Measurements from ENCODE around the gene EFNA5.
A peak's percentile ranks its signal among the peaks of the same experiment; 100 is the strongest.

Gene EFNA5

GRCh38 chr5:107523029-107523680, 147.6 kb downstream of the EFNA5 start:
- FAIRE-seq (no peak), DNase-seq (ENCODE audit: low spot score) (no peak)

- no peak for DNase-seq (ENCODE audit: low spot score)
- FAIRE-seq = peak; percentile 35
These were observed 148.3 kb downstream of the EFNA5 start for GRCh38 chr5:107522456-107522855.

GRCh38 chr5:107519900-107520354, 150.8 kb downstream of the EFNA5 start:
- peak; percentile 54 for DNase-seq (ENCODE audit: low spot score)
- FAIRE-seq = no peak

- DNase-seq (ENCODE audit: low spot score) (no peak), FAIRE-seq (peak; percentile 88)
These were observed 152.1 kb downstream of the EFNA5 start for GRCh38 chr5:107518616-107519015.

- DNase-seq (ENCODE audit: low spot score) (no peak), FAIRE-seq (no peak)
These were observed 152.5 kb downstream of the EFNA5 start for GRCh38 chr5:107518190-107518589.

- DNase-seq (ENCODE audit: low spot score) (no peak), FAIRE-seq (no peak)
These were observed 153.3 kb downstream of the EFNA5 start for GRCh38 chr5:107517185-107518033.

- FAIRE-seq = no peak
- DNase-seq (ENCODE audit: low spot score) = no peak
These were observed 154.1 kb downstream of the EFNA5 start for GRCh38 chr5:107516452-107517184.

- DNase-seq (ENCODE audit: low spot score) = no peak
These were observed 155.1 kb downstream of the EFNA5 start for GRCh38 chr5:107515521-107516080.

GRCh38 chr5:107514305-107514704, 156.4 kb downstream of the EFNA5 start:
- DNase-seq (ENCODE audit: low spot score) (peak; percentile 33), FAIRE-seq (peak; percentile 87)

More at GRCh38 chr5:107515521-107516080, 155.1 kb downstream of the EFNA5 start:
- no peak for FAIRE-seq

- FAIRE-seq = no peak
These were observed 157.2 kb downstream of the EFNA5 start for GRCh38 chr5:107513337-107514085.

GRCh38 chr5:107512029-107512428, 158.7 kb downstream of the EFNA5 start:
- DNase-seq (ENCODE audit: low spot score) (no peak), FAIRE-seq (no peak)

More at GRCh38 chr5:107513337-107514085, 157.2 kb downstream of the EFNA5 start:
- no peak for DNase-seq (ENCODE audit: low spot score)

GRCh38 chr5:107510125-107510524, 160.6 kb downstream of the EFNA5 start:
- FAIRE-seq = no peak
- DNase-seq (ENCODE audit: low spot score) = no peak

- DNase-seq (ENCODE audit: low spot score) (no peak), FAIRE-seq (no peak)
These were observed 162.6 kb downstream of the EFNA5 start for GRCh38 chr5:107508097-107508496.

GRCh38 chr5:107505763-107506534, 164.8 kb downstream of the EFNA5 start:
- DNase-seq (ENCODE audit: low spot score) (no peak), FAIRE-seq (no peak)

GRCh38 chr5:107504424-107504823, 166.3 kb downstream of the EFNA5 start:
- DNase-seq (ENCODE audit: low spot score) = no peak
- FAIRE-seq = no peak

- FAIRE-seq = no peak
- no peak for DNase-seq (ENCODE audit: low spot score)
These were observed 168.1 kb downstream of the EFNA5 start for GRCh38 chr5:107502676-107503060.

GRCh38 chr5:107501965-107502675, 168.6 kb downstream of the EFNA5 start:
- FAIRE-seq (no peak), DNase-seq (ENCODE audit: low spot score) (no peak)

- DNase-seq (ENCODE audit: low spot score) (no peak), FAIRE-seq (no peak)
These were observed 169.9 kb downstream of the EFNA5 start for GRCh38 chr5:107500840-107501239.

- DNase-seq (ENCODE audit: low spot score) (no peak), FAIRE-seq (no peak)
These were observed 170.4 kb downstream of the EFNA5 start for GRCh38 chr5:107500347-107500746.
